ENCODE results near the gene HINT2. TPM values are rescaled to one million over a fixed set of nuclear protein-coding genes. Genes with fewer than 3 reads are reported as not detected.

Gene HINT2
- total RNA-seq, 1 experiment from 2014 or later: 35.9 TPM

- DNase-seq: no peak
- H3K4me2 ChIP-seq (ENCODE audit: insufficient read depth, insufficient read length, low read length): no peak overlapping the region
- H3K18ac ChIP-seq (ENCODE audit: insufficient read length, low read depth, low read length): no peak overlapping the region
- no peak overlapping the region for H3K23ac ChIP-seq (ENCODE audit: insufficient read length, low read depth, low read length)
- H2BK5ac ChIP-seq (ENCODE audit: insufficient read length, low read length): no peak overlapping the region
- TF ChIP-seq CTCF (conservative IDR thresholded peaks at IDR 0.05): no peak
- no peak overlapping the region for H3K56ac ChIP-seq (ENCODE audit: insufficient read length, low read depth, low read length)
- WGBS (ENCODE audit: extremely low coverage, insufficient read length, low lambda C conversion rate): no CpG with 5 or more reads among the region's 2 CpGs
- no peak overlapping the region for H2BK15ac ChIP-seq (ENCODE audit: low read depth, low read length)
- no peaks in the 10 kb centered on the region for H3K27me3 ChIP-seq (ENCODE audit: insufficient read depth, low read length)
- H3K4me3 Mint-ChIP-seq: no peak overlapping the region
- H3K4me1 ChIP-seq (ENCODE audit: insufficient read depth, low read length): no peaks in the 10 kb centered on the region
- H4K20me1 ChIP-seq (ENCODE audit: control insufficient read depth, insufficient read depth, insufficient read length): no peaks in the 10 kb centered on the region
- no peaks in the 10 kb centered on the region for H3K27me3 Mint-ChIP-seq (ENCODE audit: low read depth)
- no peaks in the 10 kb centered on the region for H3K9me3 Mint-ChIP-seq
- no peaks in the 10 kb centered on the region for H3K23me2 ChIP-seq (ENCODE audit: insufficient read length, low read depth, low read length, poor library complexity, severe bottlenecking)
- no peak overlapping the region for H4K5ac ChIP-seq (ENCODE audit: insufficient read length, low read depth, low read length)
- no peak overlapping the region for H2BK20ac ChIP-seq (ENCODE audit: low read depth, low read length, poor library complexity, severe bottlenecking)
- no peak overlapping the region for H3K4ac ChIP-seq (ENCODE audit: low read depth, low read length)
- H3K27ac ChIP-seq (ENCODE audit: insufficient read length, low read depth, low read length): no peak overlapping the region
- H2AFZ ChIP-seq (ENCODE audit: low read length): no peak overlapping the region
- no peak overlapping the region for H2BK12ac ChIP-seq (ENCODE audit: insufficient read length, low read depth, low read length)
- no peak overlapping the region for H2BK120ac ChIP-seq (ENCODE audit: low read depth, low read length, poor library complexity, severe bottlenecking)
- no peak overlapping the region for H3K27ac Mint-ChIP-seq
- H3K79me2 ChIP-seq (ENCODE audit: insufficient read depth, low read length): no peaks in the 10 kb centered on the region
- peaks cover 7 to 21% (median 11%) of the 10 kb centered on the region in 3 experiments for H3K36me3 Mint-ChIP-seq (ENCODE audit: insufficient read depth in 1 of 3, low read depth in 3 of 3)
- H3K9me3 ChIP-seq (ENCODE audit: control insufficient read depth, low read depth, low read length): no peaks in the 10 kb centered on the region
- no peak overlapping the region for H4K91ac ChIP-seq (ENCODE audit: insufficient read length, low read depth, low read length)
- H3K4me1 Mint-ChIP-seq: peaks cover 2% of the 10 kb centered on the region in 2 experiments
- H3T11ph ChIP-seq (ENCODE audit: low read length): no peak overlapping the region
- no peak overlapping the region for H3K9ac ChIP-seq (ENCODE audit: extremely low read depth, insufficient read length, low read length)
- H4K8ac ChIP-seq (replicated peaks; ENCODE audit: insufficient read length, low read depth, low read length): no peak overlapping the region
- H3K79me1 ChIP-seq (ENCODE audit: insufficient read depth, low read depth, low read length, poor library complexity, severe bottlenecking): no peaks in the 10 kb centered on the region
- H2AK5ac ChIP-seq (ENCODE audit: insufficient read length, low read length): no peak overlapping the region
- H3K14ac ChIP-seq (ENCODE audit: insufficient read depth, low read length): no peak overlapping the region
These were observed 33.8 kb downstream of the HINT2 start for GRCh38 chr9:35781066-35781465.

Data from H9 (cell line).